GM12873 (cell line): ENCODE data around the gene LOXL3.

Experiments
- CTCF ChIP-seq: IDR thresholded peaks from 2 replicates; pipeline ENCODE4 v1.5.1; 2012; ENCODE audit warnings: low read depth, mild to moderate bottlenecking, moderate library complexity, low read length, control low read depth; ENCODE audit not compliant: insufficient read depth; ENCODE audit errors: missing control alignments

The LOXL3 gene

GRCh38 chr2:74552914-74553811 lies 579 bp downstream of the LOXL3 start:
- TF ChIP-seq CTCF: peak; percentile 7

GRCh38 chr2:74551942-74552913 lies 1.5 kb downstream of the LOXL3 start:
- TF ChIP-seq CTCF: no peak

GRCh38 chr2:74551530-74551929 lies 2.2 kb downstream of the LOXL3 start:
- TF ChIP-seq CTCF: no peak

GRCh38 chr2:74550231-74550630 lies 3.5 kb downstream of the LOXL3 start:
- TF ChIP-seq CTCF: no peak

- TF ChIP-seq CTCF: no peak
Observed at GRCh38 chr2:74548900-74549826, 4.6 kb downstream of the LOXL3 start.

GRCh38 chr2:74548285-74548899 lies 5.3 kb downstream of the LOXL3 start:
- TF ChIP-seq CTCF: no peak
